Measurements from ENCODE around the gene FURIN. TPM values are rescaled to one million over a fixed set of nuclear protein-coding genes. Genes with fewer than 3 reads are reported as not detected.
A peak's percentile ranks its signal among the peaks of the same experiment; 100 is the strongest.

FURIN gene
- total and polyA plus RNA-seq, 9 of the 15 experiments (the other 6 are each of a cell fraction or from before 2014, with no cell fraction given): 0.92 to 99.9 (median 34.8) TPM

- TF ChIP-seq SLC30A9 (CRISPR knock-in tag; IDR thresholded peaks at IDR 0.05) (no peak), POLR2AphosphoS5 (IDR thresholded peaks at IDR 0.05; ENCODE audit: control insufficient read depth, insufficient read depth, low read depth, low read length) (peak; percentile 87), EZH2 (IDR thresholded peaks at IDR 0.05; ENCODE audit: borderline replicate concordance, low read depth, low read length) (no peak), ZKSCAN8 (CRISPR knock-in tag; IDR thresholded peaks at IDR 0.05) (no peak), SIN3A (IDR thresholded peaks at IDR 0.05; ENCODE audit: borderline replicate concordance in 2 of 2, control insufficient read depth in 1 of 2, low read depth in 2 of 2, low read length in 2 of 2) (peak; percentile 19 to 50; a peak in 1 of 4 replicates), SMAD4 (CRISPR knock-in tag; conservative IDR thresholded peaks at IDR 0.05) (peak; percentile 20; the same call in 1 of the 2 replicates), ZNF76 (CRISPR knock-in tag; IDR thresholded peaks at IDR 0.05; ENCODE audit: borderline replicate concordance) (no peak), RBM17 (IDR thresholded peaks at IDR 0.05; ENCODE audit: borderline replicate concordance, low read depth, low read length) (no peak), GABPB1 (CRISPR knock-in tag; IDR thresholded peaks at IDR 0.05) (0 out of 2 replicates have a peak, but pooled peaks have one; percentile 47), ZNF778 (CRISPR knock-in tag; IDR thresholded peaks at IDR 0.05) (no peak), ZC3H8 (IDR thresholded peaks at IDR 0.05) (no peak), GATAD2B (IDR thresholded peaks at IDR 0.05; ENCODE audit: borderline replicate concordance) (no peak), ZNF24 (IDR thresholded peaks at IDR 0.05) (peak; percentile 54; the same call in 1 of the 2 replicates), TARDBP (IDR thresholded peaks at IDR 0.05) (0 out of 2 replicates have a peak, but pooled peaks have one; percentile 41), POLR2B (IDR thresholded peaks at IDR 0.05; ENCODE audit: low read depth, partially characterized antibody) (peak; percentile 69), ZNF668 (CRISPR knock-in tag; IDR thresholded peaks at IDR 0.05) (no peak), TCFL5 (CRISPR knock-in tag; conservative IDR thresholded peaks at IDR 0.05) (no peak)
- TF ChIP-seq, protein P1, sequence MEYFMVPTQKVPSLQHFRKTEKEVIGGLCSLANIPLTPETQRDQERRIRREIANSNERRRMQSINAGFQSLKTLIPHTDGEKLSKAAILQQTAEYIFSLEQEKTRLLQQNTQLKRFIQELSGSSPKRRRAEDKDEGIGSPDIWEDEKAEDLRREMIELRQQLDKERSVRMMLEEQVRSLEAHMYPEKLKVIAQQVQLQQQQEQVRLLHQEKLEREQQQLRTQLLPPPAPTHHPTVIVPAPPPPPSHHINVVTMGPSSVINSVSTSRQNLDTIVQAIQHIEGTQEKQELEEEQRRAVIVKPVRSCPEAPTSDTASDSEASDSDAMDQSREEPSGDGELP (CRISPR knock-in tag; IDR thresholded peaks at IDR 0.05; ENCODE audit: borderline replicate concordance): peak; percentile 52; the same call in 1 of the 2 replicates
- TF ChIP-seq, protein P2, sequence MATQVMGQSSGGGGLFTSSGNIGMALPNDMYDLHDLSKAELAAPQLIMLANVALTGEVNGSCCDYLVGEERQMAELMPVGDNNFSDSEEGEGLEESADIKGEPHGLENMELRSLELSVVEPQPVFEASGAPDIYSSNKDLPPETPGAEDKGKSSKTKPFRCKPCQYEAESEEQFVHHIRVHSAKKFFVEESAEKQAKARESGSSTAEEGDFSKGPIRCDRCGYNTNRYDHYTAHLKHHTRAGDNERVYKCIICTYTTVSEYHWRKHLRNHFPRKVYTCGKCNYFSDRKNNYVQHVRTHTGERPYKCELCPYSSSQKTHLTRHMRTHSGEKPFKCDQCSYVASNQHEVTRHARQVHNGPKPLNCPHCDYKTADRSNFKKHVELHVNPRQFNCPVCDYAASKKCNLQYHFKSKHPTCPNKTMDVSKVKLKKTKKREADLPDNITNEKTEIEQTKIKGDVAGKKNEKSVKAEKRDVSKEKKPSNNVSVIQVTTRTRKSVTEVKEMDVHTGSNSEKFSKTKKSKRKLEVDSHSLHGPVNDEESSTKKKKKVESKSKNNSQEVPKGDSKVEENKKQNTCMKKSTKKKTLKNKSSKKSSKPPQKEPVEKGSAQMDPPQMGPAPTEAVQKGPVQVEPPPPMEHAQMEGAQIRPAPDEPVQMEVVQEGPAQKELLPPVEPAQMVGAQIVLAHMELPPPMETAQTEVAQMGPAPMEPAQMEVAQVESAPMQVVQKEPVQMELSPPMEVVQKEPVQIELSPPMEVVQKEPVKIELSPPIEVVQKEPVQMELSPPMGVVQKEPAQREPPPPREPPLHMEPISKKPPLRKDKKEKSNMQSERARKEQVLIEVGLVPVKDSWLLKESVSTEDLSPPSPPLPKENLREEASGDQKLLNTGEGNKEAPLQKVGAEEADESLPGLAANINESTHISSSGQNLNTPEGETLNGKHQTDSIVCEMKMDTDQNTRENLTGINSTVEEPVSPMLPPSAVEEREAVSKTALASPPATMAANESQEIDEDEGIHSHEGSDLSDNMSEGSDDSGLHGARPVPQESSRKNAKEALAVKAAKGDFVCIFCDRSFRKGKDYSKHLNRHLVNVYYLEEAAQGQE (IDR thresholded peaks at IDR 0.05; ENCODE audit: borderline replicate concordance): no peak
- TF ChIP-seq, protein P2 (CRISPR knock-in tag; IDR thresholded peaks at IDR 0.05; ENCODE audit: low read depth): peak; percentile 6; the same call in 1 of the 2 replicates
Observed at GRCh38 chr15:90902840-90903732, 34.7 kb downstream of the FURIN start, which contains the start of gene MAN2A2 (continued).

Measured in K562 (cell line).